ENCODE data around the gene ACAD9.

DNA sequence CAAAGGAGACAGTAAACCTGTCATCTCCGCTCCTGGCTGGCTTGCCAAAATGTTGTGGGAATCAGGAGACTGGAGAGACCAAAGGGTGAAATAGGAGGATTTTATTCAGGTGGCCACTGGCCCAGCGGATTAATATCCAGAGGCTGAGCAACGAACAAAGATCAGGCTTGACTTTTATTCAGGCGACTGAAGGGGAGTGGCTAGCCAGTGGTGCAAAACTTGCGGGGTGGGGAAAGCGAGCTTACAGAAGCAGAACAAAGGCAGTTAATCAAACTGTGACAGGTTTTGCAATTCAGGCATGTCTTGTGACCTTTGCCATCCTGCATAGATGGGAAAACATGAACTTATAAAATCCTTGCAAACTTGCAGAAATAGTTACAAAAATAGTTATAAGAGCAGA lies 19.8 kb upstream of the ACAD9 start:
- TF ChIP-seq POLR2A (IDR thresholded peaks at IDR 0.05), result no peak
- TF ChIP-seq, protein P1, sequence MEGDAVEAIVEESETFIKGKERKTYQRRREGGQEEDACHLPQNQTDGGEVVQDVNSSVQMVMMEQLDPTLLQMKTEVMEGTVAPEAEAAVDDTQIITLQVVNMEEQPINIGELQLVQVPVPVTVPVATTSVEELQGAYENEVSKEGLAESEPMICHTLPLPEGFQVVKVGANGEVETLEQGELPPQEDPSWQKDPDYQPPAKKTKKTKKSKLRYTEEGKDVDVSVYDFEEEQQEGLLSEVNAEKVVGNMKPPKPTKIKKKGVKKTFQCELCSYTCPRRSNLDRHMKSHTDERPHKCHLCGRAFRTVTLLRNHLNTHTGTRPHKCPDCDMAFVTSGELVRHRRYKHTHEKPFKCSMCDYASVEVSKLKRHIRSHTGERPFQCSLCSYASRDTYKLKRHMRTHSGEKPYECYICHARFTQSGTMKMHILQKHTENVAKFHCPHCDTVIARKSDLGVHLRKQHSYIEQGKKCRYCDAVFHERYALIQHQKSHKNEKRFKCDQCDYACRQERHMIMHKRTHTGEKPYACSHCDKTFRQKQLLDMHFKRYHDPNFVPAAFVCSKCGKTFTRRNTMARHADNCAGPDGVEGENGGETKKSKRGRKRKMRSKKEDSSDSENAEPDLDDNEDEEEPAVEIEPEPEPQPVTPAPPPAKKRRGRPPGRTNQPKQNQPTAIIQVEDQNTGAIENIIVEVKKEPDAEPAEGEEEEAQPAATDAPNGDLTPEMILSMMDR (IDR thresholded peaks at IDR 0.05), result no peak
